SK-N-MC (cell line): ENCODE results near the gene PCNX4.

Experiments used
- DNase-seq: peaks from one replicate; pipeline ENCODE4 v3.0.0-alpha.2; 2011; ENCODE audit warnings: low read depth, low spot score
- H3K27ac ChIP-seq: fragments of 200-600 bp; sonication (generic); 2 replicates; pipeline ENCODE4 v1.5.1; 2016; ENCODE audit warnings: mixed run types
- H3K36me3 ChIP-seq: fragments of 200-600 bp; sonication (generic); 2 replicates; pipeline ENCODE4 v1.6.1; 2017; ENCODE audit warnings: antibody characterized with exemption, low read length, mixed read lengths; ENCODE audit not compliant: insufficient read depth
- H3K4me3 ChIP-seq: fragments of 200-600 bp; sonication (generic); 2 replicates; pipeline ENCODE4 v1.5.1; 2016
- H3K9ac ChIP-seq: fragments of 200-600 bp; sonication (generic); 2 replicates; pipeline ENCODE4 v1.8.0; 2017; ENCODE audit warnings: mixed run types, mixed read lengths; ENCODE audit not compliant: insufficient read length
- H3K9me3 ChIP-seq: fragments of 200-600 bp; sonication (generic); 2 replicates; pipeline ENCODE4 v1.6.1; 2017; ENCODE audit warnings: low read depth, mild to moderate bottlenecking, antibody characterized with exemption, low read length, moderate library complexity, mixed read lengths
- EZH2 ChIP-seq: fragments of 200-600 bp; sonication (generic); IDR thresholded peaks from one replicate; pipeline ENCODE4 v1.6.1; 2017; ENCODE audit warnings: antibody characterized with exemption
- FOXP2 ChIP-seq: optimal IDR thresholded peaks from 2 replicates; pipeline ENCODE3; 2011; ENCODE audit warnings: mild to moderate bottlenecking, moderate library complexity; ENCODE audit not compliant: insufficient read depth; ENCODE audit errors: extremely low read length, control extremely low read depth
- POLR2AphosphoS5 ChIP-seq: IDR thresholded peaks from 2 replicates; pipeline ENCODE4 v1.6.1; 2012; ENCODE audit warnings: mild to moderate bottlenecking, low read depth, low read length, borderline replicate concordance

The PCNX4 gene

GRCh38 chr14:60204104-60204842, 112.5 kb downstream of the PCNX4 start:
- no peak for DNase-seq
- Histone ChIP-seq H3K4me3 (no peak overlapping the region), H3K27ac (no peak overlapping the region)

GRCh38 chr14:60204843-60205774, 113.4 kb downstream of the PCNX4 start:
- no peak overlapping the region for H3K9ac ChIP-seq
- TF ChIP-seq FOXP2 (no peak), EZH2 (no peak), POLR2AphosphoS5 (no peak)
- H3K36me3 ChIP-seq: no peaks in the 10 kb centered on the region
- H3K27ac ChIP-seq: no peak overlapping the region
- no peak for DNase-seq
- no peak overlapping the region for H3K4me3 ChIP-seq
- no peaks in the 10 kb centered on the region for H3K9me3 ChIP-seq

More at GRCh38 chr14:60204104-60204842, 112.5 kb downstream of the PCNX4 start:
- Histone ChIP-seq H3K36me3 (no peaks in the 10 kb centered on the region), H3K9ac (no peak overlapping the region), H3K9me3 (no peaks in the 10 kb centered on the region)
- TF ChIP-seq EZH2: no peak
- TF ChIP-seq POLR2AphosphoS5: no peak
- no peak for TF ChIP-seq FOXP2

- DNase-seq: no peak
- H3K27ac ChIP-seq: no peak overlapping the region
- TF ChIP-seq EZH2 (no peak), POLR2AphosphoS5 (no peak), FOXP2 (no peak)
- H3K4me3 ChIP-seq: no peak overlapping the region
- no peaks in the 10 kb centered on the region for H3K36me3 ChIP-seq
- H3K9me3 ChIP-seq: no peaks in the 10 kb centered on the region
- no peak overlapping the region for H3K9ac ChIP-seq
These were observed 114.5 kb downstream of the PCNX4 start for GRCh38 chr14:60206249-60206670.

- DNase-seq: no peak
These were observed 115.3 kb downstream of the PCNX4 start for GRCh38 chr14:60206837-60207533.

GRCh38 chr14:60210703-60211102, 119.0 kb downstream of the PCNX4 start:
- Histone ChIP-seq H3K27ac (no peak overlapping the region), H3K9me3 (no peaks in the 10 kb centered on the region), H3K36me3 (no peaks in the 10 kb centered on the region), H3K4me3 (no peak overlapping the region), H3K9ac (no peak overlapping the region)
- no peak for DNase-seq
- TF ChIP-seq POLR2AphosphoS5: no peak
- TF ChIP-seq FOXP2: no peak
- no peak for TF ChIP-seq EZH2

More at GRCh38 chr14:60206837-60207533, 115.3 kb downstream of the PCNX4 start:
- Histone ChIP-seq H3K27ac (no peak overlapping the region), H3K36me3 (no peaks in the 10 kb centered on the region), H3K9me3 (no peaks in the 10 kb centered on the region), H3K9ac (no peak overlapping the region), H3K4me3 (no peak overlapping the region)
- no peak for TF ChIP-seq FOXP2
- no peak for TF ChIP-seq POLR2AphosphoS5
- no peak for TF ChIP-seq EZH2

GRCh38 chr14:60211153-60211552, 119.4 kb downstream of the PCNX4 start:
- H3K36me3 ChIP-seq: no peaks in the 10 kb centered on the region
- TF ChIP-seq EZH2 (no peak), POLR2AphosphoS5 (no peak), FOXP2 (no peak)
- DNase-seq: no peak
- H3K9ac ChIP-seq: no peak overlapping the region
- no peak overlapping the region for H3K27ac ChIP-seq
- no peak overlapping the region for H3K4me3 ChIP-seq
- no peaks in the 10 kb centered on the region for H3K9me3 ChIP-seq

GRCh38 chr14:60212503-60213371, 121.0 kb downstream of the PCNX4 start:
- Histone ChIP-seq H3K4me3 (no peak overlapping the region), H3K9me3 (no peaks in the 10 kb centered on the region), H3K9ac (no peak overlapping the region), H3K27ac (no peak overlapping the region), H3K36me3 (no peaks in the 10 kb centered on the region)
- no peak for DNase-seq
- TF ChIP-seq POLR2AphosphoS5: no peak
- no peak for TF ChIP-seq FOXP2
- TF ChIP-seq EZH2: no peak

GRCh38 chr14:60214003-60214402, 122.3 kb downstream of the PCNX4 start:
- H3K27ac ChIP-seq: no peak overlapping the region
- no peak overlapping the region for H3K9ac ChIP-seq
- DNase-seq: no peak
- no peak overlapping the region for H3K4me3 ChIP-seq
- no peaks in the 10 kb centered on the region for H3K9me3 ChIP-seq
- H3K36me3 ChIP-seq: no peaks in the 10 kb centered on the region
- no peak for TF ChIP-seq EZH2
- no peak for TF ChIP-seq POLR2AphosphoS5
- TF ChIP-seq FOXP2: no peak
